ENCODE measurements around the gene OR56A3.
"Not testable (repeated sequence)": the region's sequence is repeated elsewhere in the genome, so short reads cannot be mapped to it uniquely, and the experiment has no call there.

OR56A3 gene

DNA sequence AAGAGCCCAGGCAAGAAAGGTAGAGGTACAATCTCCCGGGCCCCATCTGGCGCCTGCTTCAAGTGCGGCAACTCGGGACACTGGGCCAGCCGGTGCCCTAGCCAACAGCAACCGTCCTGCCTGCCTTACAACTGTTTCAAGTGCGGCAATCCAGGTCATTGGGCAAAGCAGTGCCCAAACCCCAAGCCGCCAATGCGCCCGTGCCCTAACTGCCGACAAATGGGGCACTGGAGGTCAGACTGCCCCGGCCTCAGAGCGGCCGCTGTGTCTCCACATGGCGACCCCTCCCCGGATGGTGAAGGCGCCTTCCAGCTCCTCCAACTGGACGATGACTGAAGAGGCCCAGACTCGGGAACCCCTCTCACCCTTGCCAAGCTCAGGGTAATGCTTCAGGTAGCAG lies 11.4 kb upstream of the OR56A3 start:
- Histone ChIP-seq H3K4me1 (ENCODE audit: control insufficient read depth, insufficient read depth, low read length, poor library complexity, severe bottlenecking) (no peaks in the 10 kb centered on the region), H3K27ac (ENCODE audit: low read depth, low read length, severe bottlenecking) (no peak overlapping the region), H3K36me3 (ENCODE audit: control insufficient read depth, insufficient read depth, low read length) (no peaks in the 10 kb centered on the region), H3K4me3 (ENCODE audit: extremely low read depth, insufficient read depth, low read length, poor library complexity, severe bottlenecking) (no peak overlapping the region), H3K9me3 (ENCODE audit: control insufficient read depth, low read length) (peaks cover 8% of the 10 kb centered on the region)
- 87 to 95% methylated on average over 9 to 17 of the region's 19 CpGs for WGBS, 2 experiments (ENCODE audit: insufficient coverage in 2 of 2)

DNA sequence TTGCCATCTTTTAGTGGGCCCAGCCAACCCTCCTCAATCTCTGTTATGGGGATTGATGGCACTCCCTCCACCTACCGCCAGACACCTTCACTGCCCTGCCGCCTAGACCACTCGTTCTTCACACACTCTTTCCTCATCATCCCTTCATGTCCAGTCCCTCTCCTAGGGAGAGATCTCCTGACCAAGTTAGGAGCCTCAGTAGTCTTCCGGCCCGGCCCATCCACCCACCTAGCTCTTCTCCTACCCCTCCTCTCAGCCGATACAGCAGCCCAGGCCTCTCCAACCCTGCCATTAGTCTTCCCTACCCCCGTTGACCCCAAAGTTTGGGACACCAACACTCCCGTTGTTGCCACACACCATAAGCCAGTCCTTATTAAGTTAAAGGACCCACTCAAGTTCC lies 11.0 kb upstream of the OR56A3 start:
- no peak overlapping the region for H3K27ac ChIP-seq (ENCODE audit: low read depth, low read length, severe bottlenecking)
- peaks cover 8% of the 10 kb centered on the region for H3K9me3 ChIP-seq (ENCODE audit: control insufficient read depth, low read length)
- H3K4me3 ChIP-seq (ENCODE audit: extremely low read depth, insufficient read depth, low read length, poor library complexity, severe bottlenecking) = no peak overlapping the region
- no peaks in the 10 kb centered on the region for H3K4me1 ChIP-seq (ENCODE audit: control insufficient read depth, insufficient read depth, low read length, poor library complexity, severe bottlenecking)
- no peaks in the 10 kb centered on the region for H3K36me3 ChIP-seq (ENCODE audit: control insufficient read depth, insufficient read depth, low read length)
- 90 to 95% methylated on average over 2 to 8 of the region's 8 CpGs for WGBS, 2 experiments (ENCODE audit: insufficient coverage in 2 of 2)

DNA sequence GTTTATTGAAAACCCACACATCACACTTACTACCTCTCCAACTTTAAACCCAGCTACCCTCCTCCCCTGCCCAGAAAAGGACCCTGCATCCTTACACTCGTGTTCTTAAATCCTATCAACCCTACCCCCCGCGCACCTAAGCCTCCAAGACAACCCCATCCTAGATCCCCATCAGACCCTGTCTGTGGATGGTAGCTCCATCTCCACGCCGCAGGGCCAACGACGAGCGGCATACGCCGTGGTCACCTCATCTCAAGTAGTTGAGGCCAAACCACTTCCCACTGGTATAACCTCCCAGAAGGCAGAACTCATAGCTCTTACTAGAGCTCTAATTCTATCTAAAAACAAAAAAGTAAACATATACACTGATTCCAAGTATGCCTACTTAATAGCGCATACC lies 9.4 kb upstream of the OR56A3 start:
- 89 to 96% methylated on average over 7 to 9 of the region's 11 CpGs for WGBS, 2 experiments (ENCODE audit: insufficient coverage in 2 of 2)
- H3K36me3 ChIP-seq (ENCODE audit: control insufficient read depth, insufficient read depth, low read length) = no peaks in the 10 kb centered on the region
- no peak overlapping the region for H3K27ac ChIP-seq (ENCODE audit: low read depth, low read length, severe bottlenecking)
- no peak overlapping the region for H3K4me3 ChIP-seq (ENCODE audit: extremely low read depth, insufficient read depth, low read length, poor library complexity, severe bottlenecking)
- no peaks in the 10 kb centered on the region for H3K4me1 ChIP-seq (ENCODE audit: control insufficient read depth, insufficient read depth, low read length, poor library complexity, severe bottlenecking)
- H3K9me3 ChIP-seq (ENCODE audit: control insufficient read depth, low read length) = peaks cover 8% of the 10 kb centered on the region

DNA sequence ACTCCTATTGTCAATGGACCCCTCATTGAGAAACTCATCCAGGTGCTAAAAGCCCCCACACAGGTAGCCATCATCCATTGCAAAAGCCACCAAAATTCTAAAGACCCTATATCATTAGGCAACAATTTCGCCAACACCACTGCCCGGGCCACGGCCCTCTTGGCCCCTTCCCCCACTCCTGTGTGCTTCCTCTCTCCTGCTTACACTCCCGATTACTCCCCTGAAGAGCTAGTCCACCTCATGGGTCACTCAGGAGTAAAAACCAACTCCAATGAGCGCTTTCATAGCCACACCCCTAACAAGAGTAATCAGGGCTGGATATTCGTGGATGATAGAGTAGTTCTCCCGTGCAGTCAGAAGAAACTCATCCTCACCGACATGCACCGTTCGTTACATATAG lies 8.9 kb upstream of the OR56A3 start:
- Histone ChIP-seq H3K9me3 (ENCODE audit: control insufficient read depth, low read length) (peaks cover 8% of the 10 kb centered on the region), H3K4me1 (ENCODE audit: control insufficient read depth, insufficient read depth, low read length, poor library complexity, severe bottlenecking) (no peaks in the 10 kb centered on the region), H3K4me3 (ENCODE audit: extremely low read depth, insufficient read depth, low read length, poor library complexity, severe bottlenecking) (no peak overlapping the region), H3K36me3 (ENCODE audit: control insufficient read depth, insufficient read depth, low read length) (no peaks in the 10 kb centered on the region), H3K27ac (ENCODE audit: low read depth, low read length, severe bottlenecking) (no peak overlapping the region)
- 94 to 97% methylated on average over 6 to 9 of the region's 10 CpGs for WGBS, 2 experiments (ENCODE audit: insufficient coverage in 2 of 2)

DNA sequence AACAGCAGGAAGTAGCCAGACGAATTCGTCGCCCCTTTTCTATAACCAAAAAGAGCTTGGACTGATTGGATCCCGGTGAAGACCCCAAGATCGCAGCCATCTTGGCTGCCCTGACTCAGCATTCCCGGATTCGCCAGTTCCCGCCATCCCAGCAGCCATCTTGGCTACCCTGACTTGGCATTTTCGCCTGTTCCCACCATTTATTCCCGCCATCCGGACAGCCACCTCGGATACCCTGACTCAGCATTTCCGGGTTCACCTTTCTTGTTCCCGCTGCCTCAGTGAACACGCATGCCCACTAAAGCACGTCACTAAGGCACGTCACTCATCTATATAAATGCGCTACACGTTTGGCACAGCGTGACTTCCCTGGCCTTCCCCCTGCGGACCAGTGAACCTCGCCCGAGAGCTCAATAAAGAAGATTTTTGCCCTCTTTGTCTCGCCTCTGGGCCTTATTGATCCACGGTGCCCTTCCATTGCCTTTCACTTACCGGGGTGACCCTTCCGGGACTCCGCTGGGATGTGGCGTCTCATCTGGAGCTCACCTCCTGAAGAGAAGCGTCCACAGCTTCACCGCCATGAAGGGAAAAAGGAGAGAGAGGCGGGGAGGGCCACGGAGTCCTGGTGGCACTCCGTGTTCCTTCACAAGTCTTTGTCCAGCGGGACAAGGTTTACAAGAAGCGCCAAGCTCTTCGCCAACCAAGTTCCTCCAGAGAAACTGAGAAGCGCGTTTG lies 4.0 kb upstream of the OR56A3 start:
- H3K36me3 ChIP-seq (ENCODE audit: control insufficient read depth, insufficient read depth, low read length) = no peaks in the 10 kb centered on the region
- no peaks in the 10 kb centered on the region for H3K4me1 ChIP-seq (ENCODE audit: control insufficient read depth, insufficient read depth, low read length, poor library complexity, severe bottlenecking)
- no peak overlapping the region for H3K27ac ChIP-seq (ENCODE audit: low read depth, low read length, severe bottlenecking)
- WGBS, 2 experiments (ENCODE audit: insufficient coverage in 2 of 2) = 89 to 91% methylated on average over 27 to 35 of the region's 39 CpGs
- no peak overlapping the region for H3K4me3 ChIP-seq (ENCODE audit: extremely low read depth, insufficient read depth, low read length, poor library complexity, severe bottlenecking)
- no peaks in the 10 kb centered on the region for H3K9me3 ChIP-seq (ENCODE audit: control insufficient read depth, low read length)

DNA sequence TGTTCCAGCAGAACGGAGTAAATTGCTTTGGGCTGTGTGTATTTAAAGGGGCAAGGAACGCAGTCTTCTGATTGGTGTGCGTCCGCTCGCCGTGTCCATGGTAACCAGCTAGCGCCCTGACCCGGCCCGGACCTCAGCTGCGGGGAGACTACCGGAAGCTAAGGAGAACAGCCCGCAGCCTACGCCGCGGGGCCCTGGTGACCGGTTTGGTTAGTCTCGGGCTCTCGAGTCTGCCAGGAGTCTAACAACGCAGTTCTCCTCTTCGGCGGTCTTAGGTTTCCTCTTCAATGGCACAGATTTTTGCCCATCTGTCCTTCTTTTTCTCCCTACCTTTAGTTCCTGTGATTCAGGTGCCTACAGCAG lies 3.5 kb upstream of the OR56A3 start:
- 94% methylated on average over 15 to 21 of the region's 21 CpGs for WGBS, 2 experiments (ENCODE audit: insufficient coverage in 2 of 2)
- Histone ChIP-seq H3K4me1 (ENCODE audit: control insufficient read depth, insufficient read depth, low read length, poor library complexity, severe bottlenecking) (no peaks in the 10 kb centered on the region), H3K9me3 (ENCODE audit: control insufficient read depth, low read length) (no peaks in the 10 kb centered on the region), H3K4me3 (ENCODE audit: extremely low read depth, insufficient read depth, low read length, poor library complexity, severe bottlenecking) (no peak overlapping the region), H3K36me3 (ENCODE audit: control insufficient read depth, insufficient read depth, low read length) (no peaks in the 10 kb centered on the region), H3K27ac (ENCODE audit: low read depth, low read length, severe bottlenecking) (no peak overlapping the region)

DNA sequence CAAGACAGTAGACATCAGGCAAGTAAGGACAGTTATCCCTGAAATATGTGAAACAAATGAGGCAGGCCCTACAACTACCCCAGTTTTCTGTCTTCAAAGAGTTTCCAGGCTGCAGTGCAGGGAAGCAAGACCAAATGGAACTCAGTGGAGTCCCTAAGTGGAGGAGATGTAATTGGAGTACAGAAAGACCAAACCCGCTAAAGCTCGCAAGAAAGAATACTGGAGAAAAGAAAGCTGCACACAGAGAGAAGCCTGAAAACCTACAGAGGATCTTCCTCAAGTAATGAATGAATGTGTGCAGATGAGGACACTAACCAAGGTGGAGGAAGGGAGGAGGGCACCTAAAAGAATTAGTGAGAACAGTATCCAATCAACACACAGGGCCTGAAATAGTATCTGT lies 1.3 kb upstream of the OR56A3 start:
- 92% methylated on average over 2 of the region's 2 CpGs; no CpG with 5 or more reads in 1 of the 2 experiments for WGBS, 2 experiments (ENCODE audit: insufficient coverage in 2 of 2)
- no peaks in the 10 kb centered on the region for H3K9me3 ChIP-seq (ENCODE audit: control insufficient read depth, low read length)
- H3K36me3 ChIP-seq (ENCODE audit: control insufficient read depth, insufficient read depth, low read length) = no peaks in the 10 kb centered on the region
- H3K27ac ChIP-seq (ENCODE audit: low read depth, low read length, severe bottlenecking) = no peak overlapping the region
- no peaks in the 10 kb centered on the region for H3K4me1 ChIP-seq (ENCODE audit: control insufficient read depth, insufficient read depth, low read length, poor library complexity, severe bottlenecking)
- H3K4me3 ChIP-seq (ENCODE audit: extremely low read depth, insufficient read depth, low read length, poor library complexity, severe bottlenecking) = no peak overlapping the region

DNA sequence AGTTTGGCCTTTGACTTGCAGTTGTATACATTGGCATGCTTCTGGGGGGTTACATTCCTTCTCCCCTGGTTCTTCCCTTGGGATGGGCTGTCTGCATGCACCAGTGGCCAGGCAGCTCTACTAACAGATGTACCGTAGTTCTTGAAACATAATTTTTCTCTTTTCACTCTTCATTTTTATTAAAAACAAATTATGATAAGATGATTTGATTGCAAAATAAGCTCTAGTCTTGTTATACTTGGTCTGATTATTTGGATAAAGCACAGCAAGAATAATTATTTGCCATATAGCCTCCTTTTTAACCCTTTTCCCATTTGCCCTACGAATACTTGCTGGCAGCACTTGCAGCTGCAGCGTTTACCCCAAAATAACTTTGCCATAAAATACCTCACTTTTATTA lies 13.5 kb downstream of the OR56A3 start:
- Histone ChIP-seq H3K4me3 (ENCODE audit: extremely low read depth, insufficient read depth, low read length, poor library complexity, severe bottlenecking) (no peak overlapping the region), H3K9me3 (ENCODE audit: control insufficient read depth, low read length) (peaks cover 6% of the 10 kb centered on the region), H3K36me3 (ENCODE audit: control insufficient read depth, insufficient read depth, low read length) (no peaks in the 10 kb centered on the region), H3K27ac (ENCODE audit: low read depth, low read length, severe bottlenecking) (no peak overlapping the region), H3K4me1 (ENCODE audit: control insufficient read depth, insufficient read depth, low read length, poor library complexity, severe bottlenecking) (no peaks in the 10 kb centered on the region)
- WGBS, 2 experiments (ENCODE audit: insufficient coverage in 2 of 2) = 92 to 100% methylated on average over 2 of the region's 3 CpGs

DNA sequence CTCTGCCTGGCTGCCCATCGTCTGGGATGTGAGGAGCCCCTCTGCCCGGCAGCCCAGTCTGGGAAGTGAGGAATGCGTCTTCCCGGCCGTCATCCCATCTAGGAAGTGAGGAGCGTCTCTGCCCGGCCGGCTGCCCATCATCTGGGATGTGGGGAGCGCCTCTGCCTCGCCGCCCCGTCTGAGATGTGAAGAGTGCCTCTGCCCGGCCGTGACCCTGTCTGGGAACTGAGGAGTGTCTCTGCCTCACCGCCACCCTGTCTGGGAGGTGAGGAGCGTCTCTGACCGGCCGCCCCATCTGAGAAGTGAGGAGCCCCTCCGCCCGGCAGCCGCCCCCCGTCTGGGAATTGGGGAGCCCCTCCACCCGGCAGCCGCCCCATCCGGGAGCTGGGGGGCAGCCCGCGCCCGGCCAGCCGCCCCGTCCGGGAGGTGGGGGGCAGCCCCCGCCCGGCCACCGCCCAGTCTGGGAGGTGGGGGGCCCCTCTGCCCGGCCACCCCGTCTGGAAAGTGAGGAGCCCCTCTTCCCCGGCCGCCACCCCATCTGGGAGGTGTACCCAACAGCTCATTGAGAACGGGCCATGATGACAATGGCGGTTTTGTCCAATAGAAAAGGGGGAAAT lies 18.8 kb downstream of the OR56A3 start:
- H3K9me3 ChIP-seq (ENCODE audit: control insufficient read depth, low read length) = peaks cover 10% of the 10 kb centered on the region

DNA sequence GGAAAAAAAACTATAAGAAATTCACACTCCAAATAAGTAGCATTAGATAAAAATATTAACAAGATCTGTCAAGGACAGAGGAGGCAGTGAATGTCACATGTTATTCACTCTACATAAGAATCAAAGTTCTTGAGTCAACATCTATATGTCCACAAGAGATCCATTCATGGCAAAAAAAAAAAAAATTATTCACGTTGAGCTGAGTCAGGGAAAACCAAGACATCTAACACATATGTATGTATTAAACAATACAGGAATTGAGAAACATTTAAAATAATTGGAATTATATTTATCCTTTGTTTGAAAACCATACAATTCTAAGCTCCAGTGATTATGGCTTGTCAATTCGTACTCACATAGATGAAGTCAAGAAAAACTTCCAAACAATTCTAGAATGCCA lies 24.9 kb downstream of the OR56A3 start:
- no peak overlapping the region for H3K27ac ChIP-seq (ENCODE audit: low read depth, low read length, severe bottlenecking)
- no peak overlapping the region for H3K4me3 ChIP-seq (ENCODE audit: extremely low read depth, insufficient read depth, low read length, poor library complexity, severe bottlenecking)
- no peaks in the 10 kb centered on the region for H3K36me3 ChIP-seq (ENCODE audit: control insufficient read depth, insufficient read depth, low read length)
- no peaks in the 10 kb centered on the region for H3K4me1 ChIP-seq (ENCODE audit: control insufficient read depth, insufficient read depth, low read length, poor library complexity, severe bottlenecking)
- H3K9me3 ChIP-seq (ENCODE audit: control insufficient read depth, low read length) = peaks cover 5% of the 10 kb centered on the region
- WGBS, 2 experiments (ENCODE audit: insufficient coverage in 2 of 2) = 60% methylated on average over 1 of the region's 2 CpGs; no CpG with 5 or more reads in 1 of the 2 experiments

More for the DNA sequence above, 18.8 kb downstream of the OR56A3 start:
- H3K27ac ChIP-seq (ENCODE audit: low read depth, low read length, severe bottlenecking); H3K4me3 ChIP-seq (ENCODE audit: extremely low read depth, insufficient read depth, low read length, poor library complexity, severe bottlenecking); H3K4me1 ChIP-seq (ENCODE audit: control insufficient read depth, insufficient read depth, low read length, poor library complexity, severe bottlenecking); H3K36me3 ChIP-seq (ENCODE audit: control insufficient read depth, insufficient read depth, low read length): not testable (repeated sequence)
- 87 to 89% methylated on average over 18 to 33 of the region's 40 CpGs for WGBS, 2 experiments (ENCODE audit: insufficient coverage in 2 of 2)

DNA sequence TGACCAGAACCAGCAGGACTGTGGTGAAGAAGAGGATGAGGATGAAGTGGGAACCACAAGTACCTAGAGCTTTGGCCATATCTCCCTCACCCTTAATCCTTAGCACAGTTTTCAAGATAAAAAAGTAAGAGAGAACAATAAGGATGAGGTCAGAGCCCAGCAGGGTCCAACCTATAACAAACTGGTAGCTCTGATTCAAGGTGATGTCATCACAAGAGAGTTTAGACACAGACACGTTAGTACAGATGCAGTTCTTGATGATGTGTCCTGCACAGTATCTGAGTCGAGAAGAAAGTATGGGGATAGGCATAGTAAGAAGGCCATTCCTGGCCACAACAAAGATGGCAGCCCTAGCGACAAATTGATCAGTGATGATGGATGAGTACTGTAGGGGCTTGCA lies 25.7 kb downstream of the OR56A3 start:
- H3K4me3 ChIP-seq (ENCODE audit: extremely low read depth, insufficient read depth, low read length, poor library complexity, severe bottlenecking) = no peak overlapping the region
- H3K4me1 ChIP-seq (ENCODE audit: control insufficient read depth, insufficient read depth, low read length, poor library complexity, severe bottlenecking) = no peaks in the 10 kb centered on the region
- H3K9me3 ChIP-seq (ENCODE audit: control insufficient read depth, low read length) = peaks cover 5% of the 10 kb centered on the region
- H3K36me3 ChIP-seq (ENCODE audit: control insufficient read depth, insufficient read depth, low read length) = no peaks in the 10 kb centered on the region
- WGBS, 2 experiments (ENCODE audit: insufficient coverage in 2 of 2) = 59 to 61% methylated on average over 3 of the region's 3 CpGs
- H3K27ac ChIP-seq (ENCODE audit: low read depth, low read length, severe bottlenecking) = no peak overlapping the region
